T-helper 2 cell treated with Interferon-gamma antibody and Interleukin-4, amounts not matched to agents 100 ng/mL and 5 ng/mL, for 36 hours (primary cell): ENCODE results near the gene MKRN2. TPM values are rescaled to one million over a fixed set of nuclear protein-coding genes. Genes with fewer than 3 reads are reported as not detected.
"Not testable (repeated sequence)": the region's sequence is repeated elsewhere in the genome, so short reads cannot be mapped to it uniquely, and the experiment has no call there.

Experiments used
- intact Hi-C: fragments of 100-400 bp; cut with micrococcal nuclease; formaldehyde crosslinking; loops from one replicate; pipeline ENCODE4 v1.15.1; 2023
- total RNA-seq: library from RNA; stranded (reverse); gene quantifications from 2 replicates; pipeline ENCODE4 v1.2.3, GENCODE V29; 2022

MKRN2 gene, protein sequence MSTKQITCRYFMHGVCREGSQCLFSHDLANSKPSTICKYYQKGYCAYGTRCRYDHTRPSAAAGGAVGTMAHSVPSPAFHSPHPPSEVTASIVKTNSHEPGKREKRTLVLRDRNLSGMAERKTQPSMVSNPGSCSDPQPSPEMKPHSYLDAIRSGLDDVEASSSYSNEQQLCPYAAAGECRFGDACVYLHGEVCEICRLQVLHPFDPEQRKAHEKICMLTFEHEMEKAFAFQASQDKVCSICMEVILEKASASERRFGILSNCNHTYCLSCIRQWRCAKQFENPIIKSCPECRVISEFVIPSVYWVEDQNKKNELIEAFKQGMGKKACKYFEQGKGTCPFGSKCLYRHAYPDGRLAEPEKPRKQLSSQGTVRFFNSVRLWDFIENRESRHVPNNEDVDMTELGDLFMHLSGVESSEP
- total RNA-seq: 20.6 and 21.7 TPM in 2 replicates

DNA sequence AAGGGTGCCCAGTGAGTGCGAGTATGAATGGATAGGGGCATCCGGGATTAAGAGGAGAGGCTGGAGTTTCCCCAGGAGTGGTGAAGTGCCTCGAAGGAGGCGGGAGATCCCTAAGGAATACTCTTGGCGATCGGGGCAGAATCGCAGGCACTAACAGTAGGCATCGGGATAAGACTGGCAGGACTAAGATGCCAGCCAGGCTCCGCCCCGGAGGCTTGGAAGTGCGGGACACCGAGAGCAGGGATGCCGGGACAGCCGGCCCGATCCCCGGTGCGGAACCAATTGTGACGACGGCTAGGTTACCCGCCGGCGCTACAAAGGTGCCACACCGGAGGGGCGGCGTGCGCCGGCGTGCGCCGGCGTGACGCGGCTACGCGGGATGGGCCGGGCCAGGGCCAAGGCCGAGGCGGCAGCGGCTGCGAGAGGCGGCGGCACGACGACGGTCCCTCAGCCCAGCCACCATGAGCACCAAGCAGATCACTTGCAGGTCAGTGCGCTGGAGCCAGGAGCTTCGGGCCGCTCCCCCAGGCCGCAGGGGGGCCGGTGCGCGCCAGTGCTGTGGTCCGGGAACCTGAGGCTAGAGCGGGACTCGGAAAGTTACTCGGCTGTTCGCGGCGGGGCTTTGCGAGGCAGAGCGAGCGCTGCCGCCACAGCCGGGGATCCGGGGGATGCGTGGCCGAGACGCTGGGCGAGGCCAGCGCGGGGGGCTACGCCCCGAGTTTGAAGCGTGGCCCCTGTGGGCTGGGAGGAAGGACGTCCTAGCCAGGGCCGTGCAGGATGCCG lies at the start of gene MKRN2:
MKRN2 (plus strand) TSS at position 398 of the 783 bp plus-strand sequence; CDS start at position 462, 64 bp downstream.
- intact Hi-C loops: loop anchor here (1.0 kb wide), 3 partner anchors 73 to 163 kb away; partner anchors contain the start of gene TSEN2

DNA sequence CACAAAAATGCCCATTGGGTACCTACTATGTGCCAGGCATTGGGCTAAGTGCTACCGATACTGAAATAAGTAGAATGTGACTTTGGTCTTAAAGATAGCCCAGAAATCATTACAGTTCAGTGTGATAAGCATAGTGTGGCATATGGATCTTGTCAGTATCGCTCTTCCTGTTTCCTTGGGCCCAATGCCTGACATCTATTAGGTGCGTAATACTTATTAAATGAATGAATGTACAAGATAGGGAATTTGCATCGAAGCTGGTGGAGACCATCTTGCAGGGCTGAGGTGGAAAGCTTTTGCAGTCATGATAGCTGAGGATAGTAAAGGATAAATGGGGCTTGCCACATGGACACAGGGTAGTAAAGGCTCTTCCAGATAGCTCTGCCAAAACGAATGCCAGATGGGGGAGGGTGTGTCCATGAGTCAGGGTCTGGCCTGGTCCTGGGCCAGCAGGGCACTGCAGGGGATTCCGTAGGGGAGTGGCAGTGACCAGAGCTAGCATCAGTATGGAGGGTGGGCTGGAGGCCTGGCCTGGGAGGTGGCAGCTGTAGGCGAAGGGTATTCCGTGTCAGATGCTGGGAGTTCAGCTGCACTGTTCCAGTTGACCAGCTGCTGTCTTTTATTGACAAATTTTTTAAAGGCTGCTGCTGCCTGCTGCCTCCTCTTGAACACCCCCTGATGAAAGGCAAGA lies 49.2 kb upstream of the MKRN2 start:
- intact Hi-C loops: no loop called here

DNA sequence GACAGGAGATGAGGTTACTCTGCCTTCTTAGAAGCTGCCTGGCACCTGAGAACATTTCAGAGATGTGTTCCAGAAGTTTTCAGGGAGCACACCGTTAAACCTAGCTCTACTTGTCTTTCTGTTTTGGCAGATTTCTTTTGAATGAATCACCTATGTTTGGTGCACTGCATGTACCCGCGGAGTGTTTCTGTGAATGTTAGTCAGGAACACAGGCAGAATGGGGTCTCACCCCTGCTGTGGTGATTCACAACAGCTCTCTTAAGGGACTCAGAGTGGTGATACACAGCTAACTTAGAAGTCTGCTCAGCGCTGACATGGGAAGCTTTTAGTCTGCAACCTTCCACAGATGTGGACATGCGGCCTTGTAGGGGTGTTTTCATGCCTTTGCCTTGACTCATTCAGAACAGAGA lies 48.6 kb upstream of the MKRN2 start:
- intact Hi-C loops: no loop called here

DNA sequence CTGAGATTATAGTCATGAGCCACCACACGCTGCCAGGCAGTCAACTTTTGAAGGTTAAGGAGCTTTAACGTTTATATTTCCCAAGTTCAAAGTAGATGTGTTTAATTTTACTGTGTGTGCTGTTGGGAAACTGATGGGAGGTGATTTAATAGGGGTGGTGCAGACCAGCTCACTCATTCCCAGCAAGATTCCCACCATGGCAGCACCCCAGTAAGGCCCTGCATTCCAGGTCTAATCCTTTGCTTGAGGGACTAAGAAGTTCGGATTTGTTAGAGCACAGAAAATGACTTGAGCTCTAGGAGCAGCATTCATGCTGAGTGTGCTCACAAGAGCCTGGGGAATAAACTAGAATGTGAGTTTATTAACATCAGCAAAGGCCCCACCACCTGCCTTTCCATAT lies 47.4 kb upstream of the MKRN2 start:
- intact Hi-C loops: no loop called here

DNA sequence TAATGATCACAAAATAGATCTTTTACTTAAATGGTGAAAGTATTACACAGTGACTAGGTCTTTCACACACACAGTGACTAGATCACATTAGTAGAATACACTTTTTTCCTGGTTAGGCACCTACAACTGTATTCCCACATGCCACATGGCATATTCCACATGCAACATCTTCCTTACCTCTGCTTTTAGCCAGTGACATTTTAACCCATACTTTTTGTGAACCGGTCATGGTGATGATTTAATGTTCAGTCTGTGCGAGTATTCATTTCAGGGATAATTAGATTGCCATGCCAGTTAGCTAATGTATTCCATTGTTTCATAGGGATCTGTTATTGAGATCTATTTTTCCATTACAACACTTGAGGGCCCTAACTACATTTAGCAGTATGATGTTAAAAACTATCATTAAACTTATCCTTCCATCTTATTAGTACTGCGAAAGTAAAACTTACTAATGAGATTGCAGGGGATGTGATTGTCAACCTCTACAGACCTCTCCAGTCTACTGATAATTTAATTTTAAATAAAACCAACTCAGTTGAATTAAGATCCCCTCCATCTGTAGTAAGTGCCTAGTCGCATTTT lies 44.3 kb upstream of the MKRN2 start:
- intact Hi-C loops: no loop called here

DNA sequence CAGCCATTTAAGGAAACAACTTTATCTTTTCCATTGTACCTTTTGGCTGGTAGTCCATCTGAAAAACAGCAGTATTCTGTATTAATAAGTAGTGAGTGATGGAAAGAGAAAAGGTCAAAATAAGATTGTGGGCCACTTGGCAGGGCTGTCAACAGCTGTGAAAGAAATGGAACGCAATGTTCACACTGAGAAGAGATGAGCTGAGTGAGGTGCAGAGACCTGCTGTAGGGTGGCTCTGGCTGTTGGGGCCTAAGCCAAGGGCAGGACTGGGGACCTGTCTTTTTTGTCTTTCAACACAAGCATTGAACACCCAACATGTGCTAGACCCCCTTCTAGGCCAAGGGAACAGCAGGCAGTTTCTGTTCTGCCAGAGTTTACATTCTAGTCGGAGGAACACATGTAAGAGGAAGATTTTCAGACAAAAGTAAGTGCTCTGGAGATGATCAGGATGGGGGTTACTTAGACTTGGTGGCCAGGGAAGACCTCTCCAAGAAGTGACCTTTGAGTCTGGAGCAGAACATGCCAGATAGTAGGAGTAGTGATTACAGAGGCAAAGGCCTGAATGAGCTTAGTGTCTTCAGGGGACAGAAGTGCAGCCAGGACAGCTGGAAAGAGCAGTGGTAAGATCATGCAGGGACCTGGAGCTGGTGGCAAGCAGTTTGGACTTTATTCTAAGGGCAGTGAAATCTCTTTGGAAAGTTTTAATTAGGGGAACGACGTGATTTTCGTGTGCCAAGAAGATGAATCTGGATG lies 43.0 kb upstream of the MKRN2 start:
- intact Hi-C loops: no loop called here

DNA sequence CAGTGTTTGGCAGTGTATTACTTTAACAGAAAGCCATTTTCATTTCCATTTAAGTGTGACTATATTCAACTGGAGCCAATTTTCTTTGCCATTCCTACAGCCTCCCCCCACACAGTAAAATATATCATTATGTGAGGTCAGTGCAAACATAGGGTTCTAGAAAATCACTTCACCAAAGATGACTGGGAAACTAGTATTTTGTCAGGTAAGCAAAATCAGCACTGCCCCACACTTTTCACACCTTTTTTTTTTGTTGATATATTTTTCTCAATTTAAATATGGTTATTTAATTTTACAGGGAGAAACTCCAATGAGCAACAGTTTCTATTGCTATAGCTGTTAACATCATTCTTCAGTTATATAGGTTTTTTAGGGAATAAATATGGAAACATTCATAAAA lies 41.3 kb upstream of the MKRN2 start:
- intact Hi-C loops: no loop called here

DNA sequence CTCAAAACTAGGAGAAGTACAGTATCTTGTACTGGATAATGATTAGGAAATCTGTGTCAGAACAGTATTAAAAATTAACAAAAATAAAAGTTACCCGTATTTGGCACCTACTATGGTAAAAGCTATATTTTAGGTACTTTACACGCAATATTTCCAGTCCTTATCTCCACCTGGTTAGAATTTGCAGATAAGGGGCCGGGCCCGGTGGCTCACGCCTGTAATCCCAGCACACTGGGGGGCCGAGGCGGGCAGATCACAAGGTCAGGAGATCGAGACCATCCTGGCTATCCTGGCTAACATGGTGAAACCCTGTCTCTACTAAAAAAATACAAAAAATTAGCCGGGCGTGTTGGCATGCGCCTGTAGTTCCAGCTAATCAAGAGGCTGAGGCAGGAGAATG lies 40.0 kb upstream of the MKRN2 start:
- intact Hi-C loops: no loop called here

DNA sequence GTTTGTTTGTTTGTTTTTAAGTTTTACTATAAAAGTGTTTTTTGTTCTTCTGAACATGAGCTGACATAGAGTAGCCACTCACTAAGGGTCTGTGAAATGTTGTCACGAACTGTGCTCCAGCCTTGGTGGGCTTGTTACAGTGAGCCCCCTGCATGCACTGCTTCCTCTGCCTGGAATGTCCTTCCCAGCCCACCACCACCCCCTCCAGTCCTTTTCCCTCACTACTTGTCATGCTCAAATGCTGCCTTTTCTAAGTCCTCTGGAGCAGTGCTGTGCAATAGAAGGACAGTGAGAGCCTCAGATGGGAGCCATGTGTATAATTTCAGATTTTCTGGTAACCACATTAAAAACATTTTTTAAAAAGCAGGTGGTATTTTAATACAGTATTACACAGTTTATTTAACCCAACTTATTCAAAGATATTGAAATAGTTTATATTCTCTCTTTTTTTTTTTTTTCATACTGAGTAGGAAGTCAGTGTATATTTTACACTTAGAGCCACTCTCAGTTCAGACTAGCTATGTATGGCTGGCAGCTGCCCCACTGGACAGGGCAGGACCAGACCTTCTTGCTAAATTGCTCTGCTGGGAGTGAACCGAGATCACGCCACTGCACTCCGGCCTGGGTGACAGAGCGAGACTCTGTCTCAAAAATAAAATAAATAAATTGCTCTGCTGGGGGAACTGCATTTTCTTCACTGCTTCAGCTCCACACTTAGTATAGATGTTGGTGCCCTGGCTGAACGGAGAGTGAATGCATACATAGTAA lies 38.4 kb upstream of the MKRN2 start:
- intact Hi-C loops: no loop called here

DNA sequence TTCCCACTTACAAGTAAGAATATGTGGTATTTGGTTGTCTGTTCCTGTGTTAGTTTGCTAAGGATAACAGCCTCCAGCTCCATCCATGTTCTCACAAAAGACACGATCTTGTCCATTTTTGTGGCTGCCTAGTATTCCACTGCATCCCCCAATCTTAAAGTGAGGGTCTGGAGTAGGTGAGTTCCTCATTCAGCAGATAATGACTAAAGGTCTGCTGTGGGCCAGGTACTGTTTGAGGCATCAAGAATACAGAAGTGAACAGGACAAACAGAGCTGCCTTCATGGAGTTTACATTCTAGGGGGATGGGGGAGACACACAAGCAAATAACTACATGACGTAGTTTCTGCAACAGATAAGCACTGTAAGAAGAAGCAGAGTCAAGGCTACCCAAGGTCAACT lies 35.9 kb upstream of the MKRN2 start:
- intact Hi-C loops: no loop called here

DNA sequence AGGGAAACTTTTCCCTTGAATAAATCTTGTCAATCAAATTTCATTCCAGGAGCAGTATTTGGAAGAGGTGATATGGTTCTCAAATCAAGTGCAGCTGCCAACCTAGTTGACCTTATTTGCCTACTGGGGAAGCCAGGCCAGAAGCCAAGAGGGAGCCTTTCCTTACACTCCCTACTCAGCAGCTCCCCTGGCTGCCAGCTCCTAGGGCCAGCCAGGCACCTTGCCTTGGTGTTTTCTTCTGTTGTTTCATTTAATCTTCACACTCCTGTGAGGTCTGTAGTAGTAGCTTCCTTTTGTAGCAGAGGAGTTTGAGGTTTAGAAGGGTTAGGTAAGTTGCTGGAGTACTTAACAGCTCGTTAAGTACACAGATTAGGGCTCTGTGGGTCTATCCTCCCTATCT lies 34.2 kb upstream of the MKRN2 start:
- intact Hi-C loops: no loop called here

DNA sequence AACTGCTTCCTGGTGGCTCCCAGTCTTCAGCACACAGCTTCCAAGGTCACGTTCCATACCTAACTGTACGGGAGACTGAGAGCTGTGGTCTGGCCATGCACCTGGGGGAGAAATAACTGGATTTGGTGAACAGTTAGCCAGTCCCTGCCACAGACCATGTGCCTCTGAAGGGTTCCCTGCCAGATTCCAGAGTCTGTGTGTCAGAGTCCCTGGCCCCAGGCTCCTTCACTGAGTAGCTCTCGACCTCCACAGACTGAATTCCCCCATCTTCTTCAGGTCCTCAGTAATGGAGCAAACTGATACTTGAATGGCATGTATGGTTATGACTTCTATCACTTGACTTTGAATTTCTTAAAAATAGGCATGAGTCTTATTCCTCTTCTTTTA lies 29.1 kb upstream of the MKRN2 start:
- intact Hi-C loops: no loop called here

DNA sequence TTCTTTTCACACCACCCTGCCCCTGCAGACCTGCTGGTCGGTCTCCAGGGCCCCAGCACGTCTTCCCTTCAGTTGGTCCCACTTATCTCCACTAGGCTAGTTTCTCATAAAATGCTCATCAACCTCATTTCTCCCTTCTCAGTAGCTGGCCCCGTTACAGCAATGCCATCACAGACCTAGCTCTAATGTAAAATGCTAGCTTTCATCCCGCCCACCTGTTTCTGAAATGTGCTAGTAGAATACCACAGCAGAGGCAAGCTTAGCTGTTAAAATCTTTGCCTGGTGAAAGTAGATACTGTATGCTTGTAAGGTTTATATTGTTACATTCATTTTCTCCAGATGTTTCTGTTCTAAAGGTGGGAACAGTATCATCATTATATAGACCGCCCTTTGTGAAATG lies 24.7 kb upstream of the MKRN2 start:
- intact Hi-C loops: no loop called here

DNA sequence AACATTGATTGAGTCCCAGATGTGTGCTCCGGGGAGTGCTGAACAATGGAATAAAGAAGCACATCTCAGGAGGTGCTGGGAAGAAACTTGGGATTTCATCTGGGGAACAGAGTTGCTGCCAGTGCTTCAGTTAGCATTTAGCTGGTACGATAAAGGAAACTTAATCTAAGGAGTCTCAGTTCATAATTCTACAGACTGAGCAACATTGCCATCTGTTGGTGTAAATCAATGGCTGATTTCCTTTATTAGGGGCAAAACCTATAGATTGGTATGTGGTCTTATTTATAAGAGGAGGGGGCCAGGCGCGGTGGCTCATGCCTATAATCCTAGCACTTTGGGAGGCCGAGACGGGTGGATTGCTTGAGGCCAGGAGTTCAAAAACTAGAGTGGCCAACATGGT lies 20.5 kb upstream of the MKRN2 start:
- intact Hi-C loops: no loop called here

DNA sequence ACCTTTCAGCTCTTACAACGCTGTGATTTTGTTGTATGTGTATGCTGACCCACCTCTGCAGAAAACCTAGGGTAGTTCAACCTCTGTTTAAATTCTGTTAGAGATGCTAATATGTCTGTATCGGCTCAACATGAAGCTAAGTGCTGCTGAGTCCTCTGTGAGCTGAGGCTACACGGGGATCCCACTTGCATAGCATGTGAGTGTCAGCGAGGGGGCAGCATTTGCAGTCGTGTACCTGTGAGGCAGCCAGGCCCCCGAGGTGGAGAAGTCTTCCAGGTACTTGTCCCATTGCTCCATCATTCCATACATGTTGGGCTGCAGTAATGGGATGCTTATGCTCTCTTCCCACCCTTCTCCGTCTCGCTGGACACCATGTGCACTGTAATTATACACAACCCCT lies 15.3 kb upstream of the MKRN2 start:
- intact Hi-C loops: no loop called here

DNA sequence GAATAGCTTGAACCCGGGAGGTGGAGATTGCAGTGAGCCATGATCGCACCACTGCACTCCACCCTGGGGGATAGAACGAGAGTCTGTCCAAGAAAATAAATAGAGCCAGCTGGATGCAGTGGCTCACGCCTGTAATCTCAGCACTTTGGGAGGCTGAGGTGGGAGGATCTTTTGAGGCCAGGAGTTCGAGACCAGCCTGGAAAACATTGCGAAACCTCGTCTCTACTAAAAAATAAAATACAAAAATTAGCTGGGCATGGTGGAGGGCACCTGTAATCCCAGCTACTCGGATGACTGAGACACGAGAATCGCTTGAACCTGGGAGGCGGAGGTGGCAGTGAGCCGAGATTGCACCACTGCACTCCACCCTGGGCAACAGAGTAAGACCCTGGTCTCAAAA lies 13.4 kb upstream of the MKRN2 start:
- intact Hi-C loops: not testable (repeated sequence)

DNA sequence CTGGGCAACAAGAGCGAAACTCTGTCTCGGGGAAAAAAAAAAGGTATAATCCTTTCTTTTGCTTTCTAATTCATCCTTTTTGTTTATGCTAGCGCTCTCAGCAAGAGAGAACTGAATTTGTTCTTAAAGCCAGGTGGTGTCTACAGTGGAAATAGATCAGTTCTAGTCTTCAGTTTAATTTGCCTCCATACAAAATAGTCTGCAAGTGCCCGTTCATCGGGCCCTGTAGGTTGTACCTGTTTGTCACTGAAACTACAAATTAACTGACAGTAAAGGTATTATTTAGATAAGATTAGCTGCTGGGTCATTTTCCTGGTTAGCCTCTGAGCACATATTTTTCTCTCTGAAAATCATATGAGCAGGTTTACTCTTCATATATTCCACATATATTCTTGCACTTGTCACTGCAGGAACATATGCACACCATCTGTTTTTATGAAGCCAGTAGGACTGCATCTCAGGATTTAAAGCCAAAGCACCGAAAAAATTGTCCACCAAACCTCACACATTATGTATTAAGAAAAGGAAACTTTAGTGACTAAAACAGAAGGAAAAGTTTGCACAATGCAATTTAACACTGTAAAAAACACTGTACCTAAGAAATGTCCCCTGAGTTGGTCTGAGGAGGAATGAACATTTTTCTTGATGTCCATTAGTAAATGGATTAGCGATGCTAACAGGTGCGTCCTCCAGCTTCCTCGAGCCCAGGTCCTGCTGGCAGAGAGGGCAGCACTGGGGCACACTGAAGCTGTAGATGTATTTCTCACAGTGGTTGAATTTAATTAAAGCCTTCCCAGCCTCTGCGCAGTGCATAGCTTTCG lies 12.0 kb upstream of the MKRN2 start:
- intact Hi-C loops: no loop called here

DNA sequence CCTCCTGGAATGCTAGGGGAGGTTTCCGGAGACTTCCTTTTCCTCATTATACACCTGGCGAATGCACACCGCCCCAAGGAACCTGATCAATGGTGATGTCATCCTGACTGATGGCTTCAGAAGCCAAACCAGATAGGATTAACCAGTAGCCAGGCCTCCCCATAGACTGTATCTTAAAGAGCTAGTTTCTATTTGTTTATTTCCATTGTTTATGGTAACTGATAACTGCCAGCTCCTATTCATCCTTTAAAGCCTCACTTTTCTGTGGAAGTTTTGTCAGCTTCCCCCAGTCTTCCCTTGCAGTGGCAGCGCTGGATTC lies 11.5 kb upstream of the MKRN2 start, which contains the start of gene MKRN2OS:
MKRN2OS (minus strand) TSS at position 27 of the 319 bp plus-strand sequence. CDS start 35 bp downstream, outside the sequence.
- intact Hi-C loops: no loop called here
